Measurements from ENCODE around the gene LYRM4. TPM values are rescaled to one million over a fixed set of nuclear protein-coding genes. Genes with fewer than 3 reads are reported as not detected.

LYRM4 gene
- total RNA-seq, 1 donor from 2014 or later: 23.3 TPM

DNA sequence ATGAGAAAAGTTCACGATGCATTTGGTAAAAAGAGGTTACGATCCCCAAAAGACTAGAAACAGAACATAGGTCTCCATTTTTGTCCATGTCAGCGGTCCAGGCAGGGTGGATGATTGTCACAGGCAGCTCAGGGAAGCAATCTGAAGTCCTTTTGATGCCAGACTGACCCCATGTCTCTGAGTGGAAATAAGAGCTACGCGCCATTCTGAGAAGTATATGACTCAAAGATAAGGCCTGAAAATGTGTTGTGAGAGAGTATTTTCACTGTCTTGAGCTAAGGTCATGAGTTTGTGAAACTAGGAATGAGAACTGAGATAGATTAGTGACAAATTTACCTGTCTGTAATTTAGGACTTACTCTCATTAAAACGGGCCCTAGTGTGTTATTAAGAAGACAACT is 69.5 kb downstream of the LYRM4 start:
- intact Hi-C loops (cut with DNase I): loop anchor here (5.0 kb wide), 1 partner anchor 34 kb away; no protein-coding TSS in a partner anchor
- no peak for ATAC-seq

DNA sequence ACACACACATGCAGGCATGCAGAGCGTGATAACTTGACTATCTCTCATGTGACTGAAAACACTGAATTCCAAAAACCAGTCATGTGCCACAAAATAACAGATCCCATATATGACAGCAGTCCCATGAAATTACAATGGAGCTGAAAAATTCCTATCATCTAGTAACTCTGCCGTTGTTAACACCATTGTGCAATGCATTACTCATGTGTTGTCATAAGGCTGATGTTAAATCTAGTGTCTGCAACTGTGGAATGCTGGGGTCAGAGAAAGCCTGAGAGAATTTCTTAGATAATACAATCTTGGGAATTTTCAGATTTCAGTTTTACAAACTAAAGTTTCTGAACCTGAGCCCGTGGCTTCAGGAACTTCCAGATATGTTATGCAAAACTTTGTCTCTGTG is 70.2 kb downstream of the LYRM4 start:
- DNase-seq (ENCODE audit: missing footprints) (no peak), ATAC-seq (peak; percentile 70)
- intact Hi-C loops (cut with DNase I): loop anchor here (5.0 kb wide), 1 partner anchor 33 kb away; no protein-coding TSS in a partner anchor

More for the DNA sequence above, 69.5 kb downstream of the LYRM4 start:
- no peak for DNase-seq (ENCODE audit: missing footprints)

DNA sequence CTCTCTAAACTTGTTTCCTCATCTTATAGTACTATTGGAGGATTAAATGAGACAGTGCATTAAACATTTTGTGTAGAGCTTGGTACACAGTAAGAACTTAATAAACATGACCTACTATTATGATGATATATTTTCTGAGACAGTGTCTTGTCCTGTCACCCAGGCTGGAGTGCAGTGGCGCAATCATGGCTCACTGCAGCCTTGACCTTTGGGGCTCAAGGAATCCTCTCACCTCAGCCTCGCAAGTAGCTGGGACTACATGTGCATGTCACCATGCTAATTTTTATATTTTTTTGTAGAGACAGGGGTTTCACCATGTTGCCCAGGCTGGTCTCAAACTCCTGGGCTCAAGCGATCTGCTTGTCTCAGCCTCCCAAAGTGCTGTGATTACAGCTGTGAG is 72.1 kb downstream of the LYRM4 start:
- intact Hi-C loops (cut with DNase I): no loop called here
- no peak for ATAC-seq
- no peak for DNase-seq (ENCODE audit: missing footprints)

DNA sequence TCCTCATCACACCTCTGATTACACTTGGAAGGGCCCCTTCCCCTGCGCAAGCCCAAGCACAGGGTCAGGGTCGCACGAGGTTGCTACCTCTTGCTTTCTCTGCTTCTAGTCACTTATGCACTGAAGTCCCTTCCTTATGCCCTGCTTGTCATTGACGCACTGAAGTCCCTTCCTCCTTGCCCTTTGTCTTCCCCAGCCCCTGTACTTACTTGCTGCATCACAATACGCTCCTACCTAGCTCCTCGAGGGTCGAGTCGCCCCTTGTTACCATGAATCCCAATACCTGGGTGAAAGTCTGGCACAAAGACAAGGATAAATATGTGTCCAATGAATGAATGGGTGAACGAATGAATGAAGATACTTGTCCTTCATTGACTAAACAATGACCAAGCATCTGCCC is 75.9 kb downstream of the LYRM4 start:
- ATAC-seq (no peak), DNase-seq (ENCODE audit: missing footprints) (no peak)
- intact Hi-C loops (cut with DNase I): no loop called here

DNA sequence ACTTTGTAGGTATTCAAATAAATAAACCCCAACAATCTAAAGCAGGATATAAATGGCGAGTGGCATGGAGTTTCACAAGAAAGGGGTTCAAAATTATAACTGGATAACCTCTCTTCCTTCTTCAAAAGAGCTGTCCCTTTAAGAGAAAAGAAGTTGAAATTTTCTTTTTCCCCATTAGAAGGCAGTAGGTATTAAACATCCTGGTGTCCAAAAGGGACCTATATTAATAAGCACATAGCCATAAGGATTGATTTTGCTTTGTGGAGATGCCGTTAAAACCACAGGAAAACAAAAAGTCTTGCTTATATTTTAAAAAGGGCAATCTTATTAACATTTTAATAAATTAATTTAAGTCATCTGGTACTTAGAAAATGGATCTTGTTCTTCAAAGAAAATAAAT is 76.5 kb downstream of the LYRM4 start:
- intact Hi-C loops (cut with DNase I): no loop called here
- ATAC-seq (no peak), DNase-seq (ENCODE audit: missing footprints) (no peak)

DNA sequence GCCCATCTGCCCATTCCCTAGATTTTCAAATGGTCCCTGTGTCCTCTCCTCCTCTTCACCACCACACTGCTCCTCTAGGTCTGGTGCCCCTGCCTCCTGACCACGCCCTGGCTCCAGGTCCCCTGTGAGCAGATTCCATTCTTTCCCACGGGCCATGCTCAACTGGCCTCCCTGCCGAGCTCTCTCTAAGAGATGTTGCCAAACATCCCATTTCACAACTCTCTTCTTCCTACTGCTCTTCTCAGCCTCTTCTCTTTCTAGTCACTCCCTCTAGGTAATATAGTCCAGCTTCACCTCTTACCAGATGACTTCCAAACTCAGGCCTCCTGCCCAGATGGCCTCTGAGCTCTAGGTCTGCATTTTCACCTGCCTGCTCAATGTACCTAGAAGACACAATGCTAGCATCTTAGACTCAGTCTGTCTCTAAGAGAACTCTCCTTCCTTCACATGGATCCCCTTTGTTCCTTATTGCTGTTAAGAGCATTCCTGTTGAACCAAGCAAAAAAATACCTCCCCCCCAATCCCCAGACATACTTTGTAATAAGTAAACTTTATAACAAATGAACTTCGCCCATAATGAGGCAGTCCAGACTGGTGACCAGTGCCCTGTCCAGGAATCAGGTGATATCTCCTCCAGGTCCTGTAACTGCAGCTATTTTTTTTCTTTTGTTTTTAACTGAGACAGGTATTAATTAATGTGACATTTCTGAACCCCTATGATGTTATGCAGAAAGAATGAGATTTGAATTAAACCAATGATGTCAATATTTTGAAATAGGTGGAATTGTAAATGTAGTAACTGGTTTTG is 79.0 kb downstream of the LYRM4 start:
- intact Hi-C loops (cut with DNase I): no loop called here
- ATAC-seq: no peak

DNA sequence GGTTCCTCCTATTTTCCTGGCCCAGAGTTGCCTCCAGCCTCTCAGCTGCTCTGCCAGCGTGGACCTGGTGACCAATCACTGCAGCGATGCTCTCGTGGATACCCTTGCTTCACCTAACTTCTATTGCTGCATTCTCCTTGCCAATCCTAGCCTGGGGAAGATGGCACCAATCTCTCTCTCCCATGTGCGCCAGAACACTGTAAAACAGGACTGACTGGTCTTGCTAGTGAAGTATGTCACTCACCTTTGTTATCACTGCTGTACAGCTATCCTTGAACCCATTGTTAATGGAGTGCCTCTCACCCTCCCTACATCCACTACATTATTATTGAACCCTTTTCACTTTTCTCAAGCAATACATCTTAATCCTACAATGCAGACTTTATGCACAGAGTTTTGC is 80.1 kb downstream of the LYRM4 start:
- intact Hi-C loops (cut with DNase I): no loop called here
- ATAC-seq: no peak
- DNase-seq (ENCODE audit: missing footprints): no peak

More for the DNA sequence above, 79.0 kb downstream of the LYRM4 start:
- DNase-seq (ENCODE audit: missing footprints): no peak

DNA sequence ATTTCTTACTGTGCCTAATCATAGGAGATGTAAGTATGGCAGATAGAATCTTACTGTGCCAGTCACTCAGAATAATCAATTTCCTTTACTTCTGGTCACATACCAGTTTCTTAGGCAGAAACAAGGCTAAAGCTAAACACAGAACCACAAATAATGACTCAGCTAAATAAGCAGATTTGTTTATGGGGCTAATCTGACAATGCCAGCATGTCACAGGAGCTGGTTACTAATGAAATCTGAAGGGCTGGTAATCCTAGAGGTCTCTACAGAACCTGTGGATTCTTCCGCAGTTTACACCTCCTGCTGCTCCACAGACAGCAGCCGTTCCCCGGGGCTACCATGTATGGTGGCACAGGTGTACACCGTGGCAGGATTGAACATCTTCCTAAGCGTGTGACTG is 80.8 kb downstream of the LYRM4 start:
- DNase-seq (ENCODE audit: missing footprints) (no peak), ATAC-seq (no peak)
- intact Hi-C loops (cut with DNase I): no loop called here

DNA sequence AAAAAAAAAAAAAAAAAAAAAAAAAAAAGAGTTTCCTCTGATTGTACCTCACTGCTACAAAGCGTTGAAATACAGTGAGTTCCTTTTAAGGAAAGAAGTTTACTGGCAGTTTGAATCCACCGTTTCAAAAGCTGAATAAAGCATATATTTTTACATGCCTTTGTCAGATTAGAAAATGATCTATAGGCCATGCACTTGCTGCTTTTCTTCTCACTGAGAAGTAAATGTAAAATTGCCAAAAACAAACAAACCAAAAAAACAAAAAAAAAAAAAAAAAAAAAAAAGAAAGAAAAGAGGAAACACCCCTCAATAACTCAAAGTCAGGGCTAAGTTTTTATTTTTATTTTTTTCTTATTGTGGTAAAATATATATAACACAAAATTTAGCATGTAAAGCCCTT is 81.9 kb downstream of the LYRM4 start:
- intact Hi-C loops (cut with DNase I): no loop called here
- DNase-seq (ENCODE audit: missing footprints): no peak
- ATAC-seq: no peak

DNA sequence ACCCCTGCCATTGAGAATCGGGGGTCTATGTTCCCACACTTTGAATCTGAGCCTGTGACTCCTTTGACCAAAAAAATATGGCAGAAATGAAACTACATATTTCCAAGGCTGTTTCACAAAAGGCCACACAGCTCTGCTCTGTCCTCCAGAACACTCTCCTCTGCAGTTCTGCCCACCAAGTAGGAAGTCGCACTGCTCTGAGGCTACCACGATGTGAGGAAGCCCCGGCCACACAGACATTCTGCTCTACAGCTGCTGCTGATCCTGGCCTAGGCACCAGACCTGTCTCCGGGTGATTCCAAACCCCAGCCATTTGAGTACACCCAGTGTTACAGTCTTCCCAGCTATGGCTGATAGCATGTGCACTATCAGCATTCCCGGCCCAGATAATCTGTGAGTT is 85.1 kb downstream of the LYRM4 start:
- intact Hi-C loops (cut with DNase I): no loop called here
- no peak for ATAC-seq
- no peak for DNase-seq (ENCODE audit: missing footprints)

DNA sequence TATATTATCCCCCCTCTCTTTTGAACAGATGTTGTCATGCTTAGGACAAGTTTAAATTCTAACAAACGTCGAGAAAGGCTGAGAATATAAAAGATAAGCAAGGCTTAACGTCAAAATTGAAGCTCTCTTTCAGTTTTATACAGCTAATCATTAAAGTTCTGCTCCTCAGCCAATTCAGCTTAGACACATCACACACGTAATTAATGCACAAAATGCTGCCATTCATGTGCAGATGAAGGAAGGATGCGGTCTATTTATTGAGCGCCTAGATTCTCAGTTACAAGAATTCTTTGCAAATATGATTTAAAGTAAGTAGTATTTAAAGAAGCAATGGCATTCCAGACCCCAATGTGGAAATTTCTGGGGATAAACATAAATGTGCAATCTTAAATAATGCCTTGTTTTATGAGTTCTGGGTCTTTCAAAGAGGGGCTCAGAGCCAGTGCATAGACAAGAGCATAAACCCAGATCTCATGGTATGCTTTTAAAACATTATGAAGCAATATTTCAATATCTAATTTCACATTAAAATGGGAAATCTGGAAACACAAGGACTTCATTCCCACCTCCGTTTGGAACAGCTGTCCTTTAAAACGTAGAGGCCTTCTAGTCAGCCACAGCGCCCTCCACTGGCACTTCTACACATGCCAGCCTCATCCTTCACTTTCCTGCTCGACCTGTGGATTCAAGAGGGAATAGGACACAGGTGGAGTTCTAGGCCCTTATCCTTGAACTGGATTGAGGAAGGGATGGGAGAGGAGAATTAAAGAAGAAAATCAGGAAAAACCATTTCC is 85.8 kb downstream of the LYRM4 start:
- intact Hi-C loops (cut with DNase I): no loop called here
- ATAC-seq: no peak
- DNase-seq (ENCODE audit: missing footprints): no peak

DNA sequence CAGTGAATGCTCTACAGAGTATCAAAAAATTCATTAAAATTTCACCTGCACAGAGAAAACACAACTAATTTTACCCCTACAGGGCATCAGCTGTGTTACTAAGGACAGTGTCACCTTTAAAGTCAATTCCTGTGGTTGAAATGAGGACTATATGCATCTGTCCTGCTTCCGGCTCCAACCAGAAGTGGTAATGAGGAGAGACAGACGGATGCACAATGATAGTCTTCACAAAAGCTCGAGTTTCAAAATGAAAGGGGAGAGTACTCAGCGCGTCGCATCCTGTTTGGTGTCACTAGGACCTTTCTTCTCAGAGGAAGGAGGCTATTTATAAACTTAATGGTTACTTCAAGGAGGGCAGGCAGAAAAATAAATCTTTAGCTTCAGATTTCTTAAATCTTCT is 86.5 kb downstream of the LYRM4 start:
- ATAC-seq: no peak
- DNase-seq (ENCODE audit: missing footprints): no peak
- intact Hi-C loops (cut with DNase I): no loop called here

DNA sequence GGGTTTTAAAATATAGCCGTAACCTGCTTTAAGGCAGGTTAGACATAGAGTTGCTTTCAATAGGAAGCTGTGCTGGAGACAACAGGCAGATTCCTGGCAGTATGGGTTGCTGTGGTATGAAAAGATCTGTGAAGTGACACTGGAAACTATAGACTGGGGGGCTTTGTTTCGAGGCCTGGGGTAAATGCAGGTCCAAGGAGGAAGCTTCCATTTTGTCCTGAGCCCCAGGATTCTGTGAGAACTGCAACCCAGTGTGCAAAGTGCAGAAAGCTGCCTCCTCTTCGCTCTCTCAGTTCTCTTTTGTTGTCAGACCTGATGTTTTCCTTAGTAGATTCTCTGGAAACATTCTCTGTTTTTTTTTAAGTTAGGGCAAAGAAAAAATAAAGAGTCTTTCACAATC is 86.9 kb downstream of the LYRM4 start:
- ATAC-seq (no peak), DNase-seq (ENCODE audit: missing footprints) (no peak)
- intact Hi-C loops (cut with DNase I): no loop called here

DNA sequence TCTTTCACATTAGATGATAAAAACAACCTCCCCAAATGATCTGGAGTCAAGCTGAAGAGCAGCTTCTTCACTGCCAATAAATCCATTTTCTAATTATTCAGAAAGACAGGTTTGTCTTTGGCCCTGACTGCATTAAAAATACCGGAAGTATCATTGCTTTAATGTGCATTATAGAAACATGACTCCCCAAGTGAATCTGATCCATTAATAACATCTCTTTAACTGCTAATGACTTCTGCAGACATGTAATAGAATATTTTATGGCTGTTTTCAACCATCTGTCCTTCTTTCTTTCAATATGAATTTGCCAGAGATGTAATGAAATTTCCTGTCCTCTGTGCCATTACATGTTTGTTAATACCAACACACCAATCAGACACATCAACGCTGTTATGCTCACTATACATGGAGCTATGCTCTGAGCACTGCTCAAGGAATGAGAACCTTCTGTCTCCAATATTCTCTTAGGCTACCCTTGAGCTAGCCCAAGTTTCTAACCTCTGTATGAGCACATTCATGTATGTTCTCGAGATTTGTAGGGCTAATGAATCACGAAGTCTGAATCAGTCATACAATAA is 87.8 kb downstream of the LYRM4 start:
- intact Hi-C loops (cut with DNase I): no loop called here
- DNase-seq (ENCODE audit: missing footprints): no peak
- ATAC-seq: no peak

DNA sequence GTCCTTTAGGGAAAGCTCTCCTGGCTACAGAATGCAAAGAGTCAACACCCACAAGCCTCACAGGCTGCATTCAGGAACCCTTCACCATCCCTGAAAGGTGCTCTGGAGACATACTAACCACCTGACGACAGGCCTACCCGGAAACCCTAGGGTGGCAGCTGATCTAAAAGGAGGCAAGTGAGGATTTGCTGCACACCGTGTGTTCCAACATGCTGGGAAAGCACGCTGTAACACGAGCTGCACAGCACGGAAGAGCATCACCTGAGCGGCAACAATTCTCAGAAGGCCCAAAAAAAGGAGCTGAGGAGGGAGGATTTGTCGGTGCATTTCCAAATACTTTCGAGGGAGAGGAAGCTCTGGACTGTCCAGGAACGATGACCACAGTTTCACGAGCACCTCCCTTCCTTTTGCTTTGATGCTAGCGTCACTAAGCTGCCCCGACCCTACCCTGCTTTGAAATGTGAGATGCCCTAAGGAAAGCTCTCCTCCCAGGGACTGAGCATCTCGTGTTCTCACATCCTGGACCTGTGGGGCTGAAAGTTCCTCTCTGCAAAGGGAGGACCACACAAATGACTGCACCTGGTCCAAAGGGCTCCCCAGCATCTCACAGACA is 88.6 kb downstream of the LYRM4 start:
- ATAC-seq: no peak
- intact Hi-C loops (cut with DNase I): no loop called here
- no peak for DNase-seq (ENCODE audit: missing footprints)

DNA sequence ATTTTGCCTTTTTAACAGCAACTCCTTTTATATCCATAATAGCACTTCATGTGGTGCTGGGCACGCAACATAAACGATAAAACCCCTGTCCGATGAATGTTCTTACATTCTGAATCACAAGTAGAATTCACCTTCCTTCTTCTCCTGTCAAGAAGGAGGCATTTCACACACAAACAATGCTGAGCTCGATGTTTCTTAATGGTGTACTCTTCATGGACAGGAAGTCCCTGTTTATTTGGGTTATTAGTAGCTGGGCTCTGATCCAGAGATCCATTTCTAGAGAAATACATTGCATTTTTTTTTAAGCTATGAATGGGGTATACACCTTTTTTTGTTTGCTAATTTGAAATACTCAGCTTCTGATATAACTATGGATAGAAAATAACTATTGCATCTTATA is 93.2 kb downstream of the LYRM4 start:
- intact Hi-C loops (cut with DNase I): no loop called here
- no peak for ATAC-seq
- DNase-seq (ENCODE audit: missing footprints): no peak

DNA sequence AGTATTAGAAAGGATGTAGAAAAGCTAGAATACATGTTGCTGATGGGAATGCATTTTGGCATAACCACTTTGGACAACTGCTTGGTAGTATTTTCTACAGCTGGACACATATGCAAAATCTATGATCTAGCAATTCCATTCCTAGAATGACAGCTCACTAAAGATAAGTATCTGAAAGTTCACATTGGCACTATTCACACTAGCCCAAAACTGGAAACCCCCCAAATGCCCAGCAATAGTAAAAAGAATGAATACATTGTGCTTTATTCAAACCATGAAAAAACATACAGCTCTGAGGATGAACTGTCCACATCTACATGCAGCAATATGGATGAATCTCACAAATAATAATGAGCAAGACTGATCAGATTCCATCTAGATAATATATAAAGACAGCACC is 96.7 kb downstream of the LYRM4 start:
- DNase-seq (ENCODE audit: missing footprints) (no peak), ATAC-seq (no peak)
- intact Hi-C loops (cut with DNase I): no loop called here

DNA sequence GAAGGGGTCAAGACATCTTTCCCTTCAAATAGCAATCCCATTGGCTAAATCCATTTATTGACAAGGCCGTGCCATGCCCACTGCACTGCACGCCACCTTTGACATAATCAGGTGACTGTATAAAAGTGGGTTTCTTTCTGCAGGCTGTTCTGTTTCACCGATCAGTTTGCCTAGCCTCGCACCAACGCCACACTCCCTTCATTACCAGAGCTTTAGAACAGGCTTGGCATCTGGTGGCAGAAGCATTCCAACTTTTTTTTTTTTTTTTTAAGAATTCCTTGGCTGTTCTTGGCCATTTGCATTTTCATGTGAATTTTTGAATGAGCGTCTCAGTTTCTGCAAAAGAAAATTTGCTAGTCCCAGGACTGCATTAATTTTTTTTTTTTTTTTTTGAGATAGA is 97.5 kb downstream of the LYRM4 start:
- ATAC-seq: no peak
- intact Hi-C loops (cut with DNase I): no loop called here
- DNase-seq (ENCODE audit: missing footprints): no peak

DNA sequence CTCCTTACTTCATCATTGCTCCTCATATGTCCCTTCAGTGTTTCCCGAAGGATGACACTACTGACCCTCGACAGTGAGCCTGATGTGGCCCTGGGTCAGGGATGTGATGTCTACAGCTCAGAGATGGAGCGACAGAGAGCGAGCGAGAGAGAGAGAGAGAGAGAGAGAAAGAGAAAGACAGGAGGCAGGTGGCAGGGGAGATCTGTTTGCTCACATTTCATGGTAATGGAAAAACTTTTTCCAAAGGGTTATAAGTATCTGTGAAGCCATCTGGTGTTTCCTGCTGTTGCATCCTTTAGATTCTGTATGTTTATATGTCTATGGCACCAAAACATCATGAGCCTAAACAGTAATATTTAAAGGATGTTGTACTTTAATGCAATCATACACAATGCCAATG is 98.4 kb downstream of the LYRM4 start:
- DNase-seq (ENCODE audit: missing footprints) (no peak), ATAC-seq (no peak)
- intact Hi-C loops (cut with DNase I): no loop called here

DNA sequence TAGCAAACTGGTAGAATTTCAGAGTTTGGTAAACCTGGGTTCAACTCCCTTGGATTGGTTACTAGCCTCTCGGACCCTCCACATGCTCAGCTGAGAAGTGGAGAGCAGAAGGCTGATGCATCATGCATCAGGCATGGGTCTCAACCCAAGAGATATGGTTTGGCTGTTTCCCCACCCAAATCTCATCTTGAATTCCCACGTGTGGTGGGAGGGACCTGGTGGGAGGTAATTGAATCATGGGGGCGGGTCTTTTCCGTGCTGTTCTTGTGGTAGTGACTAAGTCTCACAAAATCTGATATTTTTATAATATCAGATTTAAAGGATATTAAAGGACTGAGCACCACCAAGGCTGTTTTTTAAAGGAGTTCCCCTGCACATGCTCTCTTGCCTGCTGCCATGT is 100.5 kb downstream of the LYRM4 start:
- intact Hi-C loops (cut with DNase I): no loop called here
- no peak for DNase-seq (ENCODE audit: missing footprints)
- no peak for ATAC-seq

Measured in Right ventricle myocardium inferior (tissue), 1 donor.